GM12875 (cell line): ENCODE measurements around the gene TMCC1.

Source experiments
- H3K4me3 ChIP-seq: one replicate; pipeline ENCODE4 v1.5.1; 2011; ENCODE audit warnings: low read depth, low read length, control low read depth
- CTCF ChIP-seq: IDR thresholded peaks from 2 replicates; pipeline ENCODE4 v1.5.1; 2011; ENCODE audit warnings: low read depth, mild to moderate bottlenecking, control low read depth, inconsistent platforms, low read length, moderate library complexity, borderline replicate concordance; ENCODE audit not compliant: insufficient read depth

Gene TMCC1

GRCh38 chr3:129602730-129603560 is 290.6 kb downstream of the TMCC1 start:
- no peak overlapping the region for H3K4me3 ChIP-seq
- TF ChIP-seq CTCF = no peak

GRCh38 chr3:129602309-129602708 is 291.2 kb downstream of the TMCC1 start:
- H3K4me3 ChIP-seq = no peak overlapping the region
- TF ChIP-seq CTCF = no peak

- H3K4me3 ChIP-seq = no peak overlapping the region
These were observed 291.8 kb downstream of the TMCC1 start for GRCh38 chr3:129601713-129602112.

GRCh38 chr3:129600348-129600747 is 293.2 kb downstream of the TMCC1 start:
- TF ChIP-seq CTCF = no peak

More at GRCh38 chr3:129601713-129602112, 291.8 kb downstream of the TMCC1 start:
- no peak for TF ChIP-seq CTCF

GRCh38 chr3:129599607-129600006 is 293.9 kb downstream of the TMCC1 start:
- no peak overlapping the region for H3K4me3 ChIP-seq
- TF ChIP-seq CTCF = no peak

More at GRCh38 chr3:129600348-129600747, 293.2 kb downstream of the TMCC1 start:
- H3K4me3 ChIP-seq = no peak overlapping the region

GRCh38 chr3:129599073-129599472 is 294.4 kb downstream of the TMCC1 start:
- H3K4me3 ChIP-seq = no peak overlapping the region
- TF ChIP-seq CTCF = no peak

GRCh38 chr3:129598484-129598883 is 295.0 kb downstream of the TMCC1 start:
- TF ChIP-seq CTCF = no peak
- no peak overlapping the region for H3K4me3 ChIP-seq
